Daoy (cell line): Measurements from ENCODE around the gene PTK7. TPM values are rescaled to one million over a fixed set of nuclear protein-coding genes. Genes with fewer than 3 reads are reported as not detected.
A peak's percentile ranks its signal among the peaks of the same experiment; 100 is the strongest.
"Not testable (repeated sequence)": the region's sequence is repeated elsewhere in the genome, so short reads cannot be mapped to it uniquely, and the experiment has no call there.

Source experiments
- DNase-seq: peaks from one replicate; pipeline ENCODE4 v3.0.0-alpha.2; 2015; ENCODE audit warnings: low read depth
- total RNA-seq: library from RNA; depleted of rRNA; stranded (reverse); fragments of >200 nt; shearing (Covaris generic); gene quantifications from 2 replicates; pipeline ENCODE4 v1.2.3, GENCODE V29; 2014; rRNA removed

The PTK7 gene
- 59.8 and 61.8 TPM in 2 replicates for total RNA-seq

DNA sequence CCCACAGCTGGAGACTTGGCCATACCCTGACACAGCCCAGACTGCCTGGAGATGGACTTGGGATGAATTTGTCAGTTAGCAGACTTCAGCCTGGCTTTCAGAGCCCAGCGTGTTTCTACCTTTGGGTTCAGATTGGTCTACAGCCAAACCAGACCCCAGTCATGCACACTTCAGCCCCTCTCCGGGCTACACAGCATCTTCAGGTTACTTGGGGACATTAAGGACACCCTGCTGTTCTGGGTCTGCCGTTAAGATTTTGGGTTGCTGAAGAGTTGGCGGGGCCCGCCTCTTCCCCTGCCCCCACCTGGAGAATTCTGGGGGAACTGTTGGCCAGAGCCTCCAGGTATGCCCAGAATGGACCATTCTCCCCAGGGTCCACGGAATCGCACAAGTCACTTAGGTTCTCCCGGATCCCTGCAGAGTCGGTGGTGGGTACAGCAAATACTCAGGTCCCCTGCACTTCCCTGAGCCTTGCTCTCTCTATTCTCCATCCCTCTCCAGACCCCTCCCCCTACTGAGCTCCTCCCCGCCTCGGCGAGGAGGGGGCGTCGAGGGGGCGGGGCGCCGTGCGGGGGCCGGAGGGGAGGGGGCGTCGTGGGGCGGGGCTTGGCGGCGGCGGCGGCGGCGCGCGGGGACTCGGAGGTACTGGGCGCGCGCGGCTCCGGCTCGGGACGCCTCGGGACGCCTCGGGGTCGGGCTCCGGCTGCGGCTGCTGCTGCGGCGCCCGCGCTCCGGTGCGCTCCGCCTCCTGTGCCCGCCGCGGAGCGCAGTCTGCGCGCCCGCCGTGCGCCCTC is at the start of gene PTK7:
TSS of gene PTK7 (plus strand) at position 645 of the 794 bp plus-strand sequence. CDS start 175 bp downstream, outside the sequence.
- peak; percentile 76 for DNase-seq

DNA sequence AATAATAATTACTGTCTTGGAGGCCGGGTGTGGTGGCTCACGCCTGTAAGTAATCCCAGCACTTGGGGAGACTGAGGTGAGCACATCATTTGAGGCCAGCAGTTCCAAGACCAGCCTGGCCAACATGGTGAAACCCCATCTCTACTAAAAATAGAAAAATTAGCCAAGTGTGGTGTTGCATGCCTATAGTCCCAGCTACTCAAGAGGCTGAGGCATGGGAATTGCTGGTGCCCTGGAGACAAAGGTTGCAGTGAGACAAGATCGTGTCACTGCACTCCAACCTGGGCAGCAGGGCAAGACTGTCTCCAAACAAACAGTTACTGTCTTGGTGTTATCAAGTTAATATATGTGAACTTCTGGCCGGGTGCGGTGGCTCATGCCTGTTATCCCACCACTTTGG is 49.7 kb upstream of the PTK7 start:
- DNase-seq = no peak

DNA sequence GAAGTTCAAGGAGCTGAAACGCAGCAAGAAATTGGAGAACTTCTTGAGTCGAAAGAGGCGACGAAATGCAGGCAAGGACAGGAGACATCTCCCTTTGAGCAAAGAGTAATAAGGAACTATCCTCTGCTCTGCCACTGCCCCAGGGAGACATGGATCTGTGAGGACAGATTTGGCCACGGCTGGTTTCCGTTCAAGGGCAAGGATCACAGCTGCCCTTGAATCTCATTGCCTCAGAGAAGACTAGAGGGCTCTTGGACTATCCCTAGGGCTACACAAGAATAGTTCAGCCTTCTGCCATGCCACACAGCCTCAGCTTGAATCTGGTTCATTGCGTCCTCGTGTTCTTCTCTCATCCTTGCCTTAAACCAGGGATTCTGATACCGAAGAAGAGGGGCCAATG is 47.0 kb upstream of the PTK7 start:
- DNase-seq = no peak

DNA sequence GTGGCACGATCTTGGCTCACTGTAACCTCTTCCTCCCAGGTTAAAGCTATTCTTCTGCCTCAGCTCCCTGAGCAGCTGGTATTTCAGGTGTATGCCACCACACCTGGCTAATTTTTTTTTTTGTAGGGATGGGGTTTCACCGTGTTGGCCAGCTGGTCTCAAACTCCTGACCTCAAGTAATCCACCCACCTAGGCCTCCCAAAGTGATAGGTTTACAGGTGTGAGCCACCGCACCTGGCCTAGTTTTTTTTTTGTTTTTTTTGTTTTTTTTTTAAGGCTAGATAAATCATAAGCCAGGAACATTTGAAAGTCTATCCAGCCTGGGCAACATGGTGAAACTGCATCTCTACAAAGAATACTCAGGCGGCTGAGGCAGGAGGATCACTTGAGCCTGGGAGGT is 43.8 kb upstream of the PTK7 start:
- no peak for DNase-seq

DNA sequence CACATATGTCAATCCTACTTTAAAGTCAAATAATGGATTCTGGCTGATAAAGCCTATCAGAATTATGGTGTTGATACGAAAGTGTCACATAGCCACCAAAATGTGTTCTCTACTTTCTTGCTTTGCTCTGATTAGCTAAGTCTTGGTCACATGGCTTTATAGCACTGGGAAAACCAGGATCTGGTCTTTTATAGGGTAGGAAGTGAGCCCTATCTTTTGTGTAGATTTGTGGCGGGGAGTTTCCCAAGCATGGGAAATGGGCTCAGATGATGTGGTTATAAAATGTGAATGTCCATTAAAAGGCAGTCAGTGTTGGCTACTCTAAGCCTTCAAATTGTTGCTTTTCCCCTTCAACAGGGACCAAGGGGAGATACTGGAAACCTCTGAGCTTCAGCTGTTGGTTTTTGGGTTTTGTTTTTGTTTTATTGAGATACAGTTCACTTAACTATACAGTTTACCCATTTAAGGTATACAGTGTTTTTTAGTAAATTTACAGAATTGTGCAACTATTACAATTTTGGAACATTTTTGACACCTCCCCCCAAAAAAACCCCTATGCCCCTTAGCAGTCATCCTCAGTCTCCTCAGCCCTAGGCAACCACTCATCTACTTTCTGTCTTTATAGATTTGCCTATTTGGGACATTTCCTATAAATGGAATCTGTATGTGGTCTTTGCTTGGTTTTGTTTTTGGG is 42.5 kb upstream of the PTK7 start:
- no peak for DNase-seq

DNA sequence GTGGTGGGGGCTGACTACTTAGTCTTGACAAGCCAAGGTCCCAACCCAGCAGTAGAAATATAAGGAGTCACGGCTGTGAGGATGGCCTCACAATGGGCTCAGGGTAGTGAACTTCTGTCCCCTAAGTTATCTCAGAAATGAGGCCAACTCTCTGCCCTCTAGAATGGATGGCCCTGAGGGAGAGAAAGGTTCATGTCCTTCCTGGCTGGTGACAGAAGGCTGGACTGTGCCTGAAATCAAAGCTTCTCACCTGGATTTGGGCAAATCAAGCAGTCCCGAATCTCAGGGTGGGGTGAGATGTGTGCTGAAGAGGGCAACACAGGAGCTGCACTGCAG is 42.0 kb upstream of the PTK7 start:
- no peak for DNase-seq

DNA sequence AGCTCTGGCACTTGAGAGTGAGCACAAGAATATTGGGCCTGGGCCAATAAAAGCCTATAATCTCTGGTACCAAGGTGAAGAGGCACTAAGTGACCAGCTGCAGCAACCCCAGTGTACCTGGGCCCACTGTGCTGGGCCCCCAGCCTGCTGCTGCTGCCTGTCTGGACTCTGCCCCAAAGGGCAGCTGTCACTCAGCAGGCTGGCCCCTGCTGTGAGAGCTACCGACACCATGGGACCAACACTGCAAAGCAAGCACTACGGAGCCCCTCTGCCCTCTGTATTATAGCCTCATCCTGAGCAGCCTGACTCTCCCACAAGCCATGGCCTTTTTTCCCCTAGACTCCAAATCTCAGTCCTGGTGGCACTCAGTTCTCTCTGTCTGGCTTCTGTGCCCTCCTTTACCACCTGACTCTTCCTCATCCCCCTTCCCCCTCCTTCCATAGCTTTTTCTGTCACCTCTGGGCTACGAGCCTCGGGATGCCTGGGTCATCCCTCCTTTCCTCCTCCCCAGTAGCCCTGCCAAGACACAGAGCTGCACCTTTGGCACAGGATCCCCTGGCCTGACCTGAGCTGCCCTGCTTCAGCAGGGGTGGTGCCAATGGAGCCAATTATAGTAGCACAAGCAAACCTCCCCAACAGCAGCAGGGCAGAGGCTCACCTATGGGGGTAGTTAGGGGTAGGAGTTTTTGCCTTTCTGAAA is 40.5 kb upstream of the PTK7 start:
- DNase-seq = no peak

DNA sequence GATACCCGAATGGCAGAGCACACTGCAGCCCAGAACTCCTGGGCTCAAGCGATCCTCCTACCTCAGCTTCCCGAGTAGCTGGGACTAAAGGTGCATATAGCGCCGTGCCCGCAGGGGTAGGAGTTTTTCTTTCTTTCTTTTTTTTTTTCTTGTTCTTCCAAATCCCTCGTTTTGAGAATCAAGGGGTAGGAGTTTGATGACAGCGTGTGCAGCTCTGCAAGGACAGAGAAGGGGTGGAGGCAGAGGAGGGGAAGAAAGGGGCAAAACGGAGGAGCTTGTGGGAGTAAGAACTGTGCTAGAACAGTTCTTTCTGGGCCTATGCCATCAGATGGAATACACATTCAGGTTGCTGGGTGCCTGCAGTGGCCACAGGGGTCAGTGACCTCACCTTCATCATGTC is 39.4 kb upstream of the PTK7 start:
- DNase-seq = no peak

DNA sequence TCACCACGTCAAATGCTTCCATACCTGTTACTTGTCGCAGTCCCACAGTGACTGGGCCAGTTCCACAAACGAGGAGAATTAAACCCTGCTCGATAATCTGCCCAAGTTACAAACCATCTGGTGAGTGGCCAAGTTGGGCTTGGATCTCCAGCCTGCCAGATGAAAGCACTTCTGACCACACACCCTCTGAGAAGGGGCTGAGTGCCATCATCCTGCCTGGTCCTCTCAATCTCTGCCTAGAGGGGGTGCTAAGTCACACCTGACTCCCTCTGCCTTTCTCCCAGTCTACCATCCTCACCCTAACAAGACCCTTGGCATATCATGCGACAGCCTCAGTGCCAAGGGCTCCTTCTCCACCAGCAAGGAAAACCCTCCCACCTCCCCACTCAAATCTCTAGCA is 38.9 kb upstream of the PTK7 start:
- DNase-seq = no peak

DNA sequence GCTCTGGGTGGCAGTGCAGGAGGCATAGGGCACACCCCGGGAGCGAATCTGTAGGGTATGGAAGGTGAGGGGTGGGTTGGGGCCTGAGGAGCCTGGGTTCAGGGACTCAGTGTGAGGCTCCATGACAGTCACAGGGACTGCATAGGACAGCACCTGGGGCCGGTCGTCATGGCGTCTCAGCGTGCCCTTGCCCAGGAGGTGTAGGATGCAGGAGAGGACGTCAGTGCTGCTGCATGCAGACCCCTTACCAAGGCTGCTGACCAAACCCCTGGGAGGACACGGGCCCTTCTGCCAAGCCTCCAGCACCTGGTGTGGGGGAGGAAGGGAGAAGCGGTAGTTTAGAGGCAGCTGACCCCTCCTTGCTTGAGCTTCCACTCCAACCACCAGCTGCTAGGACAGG is 38.4 kb upstream of the PTK7 start:
- no peak for DNase-seq

DNA sequence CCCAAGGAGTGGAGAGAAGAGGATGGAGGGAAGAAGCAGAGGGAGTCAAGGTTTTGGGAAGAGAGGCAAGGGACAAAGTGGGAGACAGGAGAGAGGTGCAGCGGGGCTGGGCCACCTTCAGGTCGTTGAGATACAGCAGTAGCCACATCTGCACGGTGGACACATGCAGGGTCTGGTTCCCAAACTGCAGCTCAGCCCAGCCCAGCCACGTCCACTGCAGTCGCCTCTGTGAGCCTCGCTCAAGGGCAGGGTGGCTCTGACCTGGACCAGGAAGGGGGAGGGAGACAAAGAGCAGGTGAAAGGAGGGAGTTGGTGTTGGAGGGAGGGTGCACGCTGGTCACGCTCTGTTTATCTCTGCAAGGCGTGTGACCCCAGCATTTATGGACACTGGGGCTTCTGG is 37.4 kb upstream of the PTK7 start:
- DNase-seq = no peak

DNA sequence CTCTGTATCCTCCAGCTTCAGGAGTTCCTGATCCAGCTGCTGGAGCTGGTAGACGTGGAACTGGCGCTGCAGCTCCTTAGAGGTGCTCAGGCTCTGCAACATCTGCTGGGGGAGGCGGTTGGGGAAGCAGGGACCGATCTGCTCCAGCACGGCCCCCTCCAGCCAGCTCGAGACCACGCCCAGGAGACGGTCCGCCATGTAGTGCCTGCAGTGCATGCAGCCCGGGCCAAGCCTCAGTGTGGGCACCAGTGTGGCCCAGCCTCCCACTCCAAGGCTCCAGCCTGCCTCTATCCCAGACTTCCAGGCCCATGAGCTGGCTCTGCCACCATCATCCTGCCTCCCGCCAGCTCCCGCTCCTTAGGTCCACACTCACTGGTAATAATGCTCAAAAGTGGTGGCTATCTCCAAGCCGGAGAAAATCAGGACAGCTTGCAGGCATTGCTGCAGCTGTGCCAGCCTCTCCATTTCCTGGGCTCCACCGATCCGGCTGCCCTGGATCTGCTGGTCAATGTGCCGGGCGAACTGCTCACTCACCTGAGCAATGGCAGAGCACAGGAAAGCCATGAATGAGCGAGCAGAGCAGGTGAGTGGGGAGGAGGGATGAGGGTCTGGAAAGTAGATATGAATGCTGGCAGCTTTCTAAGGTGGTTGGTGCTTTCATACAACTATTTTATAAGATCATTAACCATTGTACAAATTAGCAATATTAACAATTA is 35.4 kb upstream of the PTK7 start:
- no peak for DNase-seq

DNA sequence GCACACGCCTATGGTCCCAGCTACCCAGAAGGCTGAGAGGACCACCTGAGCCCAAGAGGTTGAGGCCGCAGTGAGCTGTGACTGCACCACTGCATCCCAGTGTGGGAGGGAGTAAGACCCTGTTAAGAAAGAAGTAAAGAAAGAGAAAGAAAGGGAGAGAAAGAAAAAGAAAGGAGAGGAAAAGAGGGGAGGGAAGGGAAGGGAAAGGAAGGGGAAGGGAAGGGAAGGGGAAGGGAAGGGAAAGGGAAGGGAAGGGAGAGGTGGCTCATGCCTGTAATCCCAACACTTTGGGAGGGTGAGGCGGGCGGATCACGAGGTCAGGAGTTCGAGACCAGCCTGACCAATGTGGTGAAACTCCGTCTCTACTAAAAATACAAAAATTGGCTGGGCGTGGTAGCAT is 34.6 kb upstream of the PTK7 start:
- not testable (repeated sequence) for DNase-seq

DNA sequence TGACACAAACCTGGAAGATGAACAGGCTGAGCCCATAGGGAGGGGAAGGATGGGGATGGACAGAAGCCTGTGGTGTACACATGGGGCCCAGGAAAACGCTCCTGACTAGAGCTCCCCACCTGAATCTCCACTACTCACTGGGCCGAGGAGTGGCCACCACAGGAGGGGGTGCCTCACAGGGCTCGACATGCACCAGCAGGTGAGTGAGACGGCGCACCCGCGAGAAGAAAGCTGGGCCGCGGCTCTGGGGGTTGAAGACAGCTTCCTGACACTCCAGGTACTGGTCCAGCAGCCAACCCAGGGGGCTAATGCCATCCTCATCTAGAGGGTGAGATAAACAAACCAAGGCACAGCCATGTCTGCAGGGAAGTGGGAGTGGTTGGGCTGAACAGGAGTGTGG is 32.8 kb upstream of the PTK7 start:
- DNase-seq = no peak

DNA sequence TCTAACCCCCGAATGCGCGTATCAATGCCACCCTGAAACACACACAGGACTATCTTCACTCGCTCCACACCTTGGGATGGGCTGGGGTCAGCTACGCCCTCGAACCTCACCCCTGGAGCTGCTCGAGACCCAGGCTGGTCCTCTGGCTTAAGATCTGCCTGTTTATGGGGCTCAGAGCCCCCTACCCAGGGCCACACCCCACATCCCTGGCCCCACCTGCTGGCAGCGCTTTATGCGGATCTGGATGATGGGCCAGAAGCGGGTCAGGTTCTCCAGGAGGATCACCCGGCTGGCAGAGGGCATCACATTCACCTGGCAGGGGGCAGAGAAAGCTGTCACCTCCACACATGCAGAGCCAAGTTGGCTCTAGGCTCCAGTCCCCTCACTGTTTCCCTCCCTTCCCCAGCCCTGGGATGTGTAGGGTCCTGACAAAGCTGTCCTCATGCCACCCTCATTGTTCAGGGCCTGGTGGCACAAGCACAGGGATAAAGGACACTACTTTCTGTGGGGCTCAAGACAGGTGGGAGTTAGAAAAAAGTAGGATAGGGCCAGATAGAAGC is 30.7 kb upstream of the PTK7 start:
- DNase-seq = no peak

DNA sequence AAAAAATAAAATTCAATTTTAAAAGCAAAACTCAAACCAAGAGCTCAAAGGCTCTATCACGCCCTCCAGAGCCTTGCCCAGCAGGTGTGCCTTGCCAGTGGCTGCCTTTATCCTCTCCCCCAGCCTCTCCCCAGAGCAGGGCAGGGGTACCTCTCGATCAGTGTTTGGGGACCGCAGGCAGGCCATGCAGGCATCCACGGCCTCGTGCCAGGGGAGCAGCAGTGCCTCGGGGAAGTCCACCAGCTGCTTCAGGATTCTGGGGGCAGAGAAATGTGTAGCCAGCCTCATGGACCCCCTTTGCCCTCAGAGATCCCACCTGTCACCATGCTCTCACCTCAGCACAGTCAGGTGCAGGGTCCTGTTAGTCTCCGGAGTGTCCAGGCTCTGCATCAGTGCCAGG is 28.1 kb upstream of the PTK7 start:
- DNase-seq = no peak

DNA sequence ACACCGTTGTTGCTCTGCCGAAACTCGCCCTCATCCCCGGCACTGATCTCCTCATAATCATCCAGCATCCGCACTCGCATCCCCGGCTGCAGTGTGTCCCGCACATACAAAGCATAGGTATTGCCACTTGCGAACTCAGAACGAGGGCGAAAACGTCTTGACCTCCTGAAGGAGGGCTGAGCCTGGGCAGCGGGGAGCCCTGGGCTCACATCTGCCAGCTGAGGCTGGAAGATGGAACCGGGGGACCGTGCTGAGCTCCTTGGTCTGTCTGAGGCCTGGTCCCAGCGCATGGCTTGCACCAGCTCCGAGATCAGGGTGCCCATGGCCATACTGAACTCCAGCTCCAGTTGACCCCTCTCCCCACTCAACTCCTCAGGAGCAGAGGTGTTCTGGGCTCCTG is 25.1 kb upstream of the PTK7 start:
- DNase-seq = no peak

DNA sequence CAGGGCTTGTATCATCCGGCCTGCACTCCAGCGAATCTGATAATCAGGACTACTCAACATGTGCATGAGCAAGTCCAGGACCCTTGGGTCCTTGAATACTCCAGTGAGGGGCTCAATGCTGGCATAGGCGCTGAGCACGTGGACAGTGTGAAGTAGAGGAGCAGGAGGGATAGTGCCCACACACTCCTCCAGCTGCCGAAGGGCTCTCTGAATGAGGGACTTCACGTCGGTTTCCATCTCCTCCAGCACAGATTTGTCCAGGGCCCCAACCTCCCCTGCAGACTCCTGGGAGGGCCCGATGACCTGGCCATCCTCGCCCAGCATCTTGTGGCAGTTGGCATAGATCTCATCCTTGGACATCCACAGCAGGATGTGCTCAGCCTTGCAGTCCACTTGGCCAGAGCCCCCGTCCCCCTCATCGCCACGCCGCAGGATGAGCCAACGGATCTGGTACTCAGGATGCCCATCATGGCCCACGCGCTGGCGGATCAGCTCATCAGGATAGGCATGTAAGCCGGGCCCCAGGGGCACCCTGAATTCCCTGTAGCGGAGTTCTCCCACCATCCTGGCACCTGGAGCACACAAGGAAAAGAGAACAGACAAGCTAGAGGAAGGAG is 23.8 kb upstream of the PTK7 start:
- no peak for DNase-seq

DNA sequence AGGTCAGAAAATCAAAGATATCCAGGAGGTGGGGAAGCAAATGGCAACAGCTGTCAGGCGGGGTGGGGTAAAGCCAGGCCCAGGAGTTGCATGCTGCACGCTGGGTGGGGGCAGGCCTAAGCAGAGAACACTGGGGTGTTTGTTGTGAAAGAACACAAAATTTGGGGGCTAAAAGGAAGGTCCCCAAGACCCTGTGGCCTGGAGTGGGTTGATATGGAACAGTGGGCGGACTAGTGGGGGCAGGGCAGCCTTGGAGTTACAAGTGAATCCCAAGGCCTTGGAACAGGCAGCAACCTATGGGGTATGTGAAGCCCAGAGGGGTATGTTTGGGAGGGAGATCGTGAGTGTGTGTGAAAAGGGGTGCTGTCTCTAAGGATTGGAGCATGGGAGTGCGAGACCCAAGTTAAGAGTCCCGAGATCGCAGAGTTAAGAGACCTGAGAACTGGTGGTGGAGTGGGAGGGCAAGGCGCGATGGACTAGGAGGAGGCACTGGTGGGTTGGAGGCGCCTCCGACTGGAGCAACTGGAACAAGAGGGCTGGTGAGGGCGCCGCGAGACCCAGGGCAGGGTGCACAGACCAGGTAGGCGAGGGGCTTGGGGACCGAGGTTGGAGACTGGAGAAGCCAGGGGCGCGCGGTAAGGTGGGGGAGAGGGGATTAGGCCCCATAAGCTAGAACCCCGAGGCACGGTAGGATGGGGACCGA is 23.1 kb upstream of the PTK7 start:
- peak; percentile 41 for DNase-seq

DNA sequence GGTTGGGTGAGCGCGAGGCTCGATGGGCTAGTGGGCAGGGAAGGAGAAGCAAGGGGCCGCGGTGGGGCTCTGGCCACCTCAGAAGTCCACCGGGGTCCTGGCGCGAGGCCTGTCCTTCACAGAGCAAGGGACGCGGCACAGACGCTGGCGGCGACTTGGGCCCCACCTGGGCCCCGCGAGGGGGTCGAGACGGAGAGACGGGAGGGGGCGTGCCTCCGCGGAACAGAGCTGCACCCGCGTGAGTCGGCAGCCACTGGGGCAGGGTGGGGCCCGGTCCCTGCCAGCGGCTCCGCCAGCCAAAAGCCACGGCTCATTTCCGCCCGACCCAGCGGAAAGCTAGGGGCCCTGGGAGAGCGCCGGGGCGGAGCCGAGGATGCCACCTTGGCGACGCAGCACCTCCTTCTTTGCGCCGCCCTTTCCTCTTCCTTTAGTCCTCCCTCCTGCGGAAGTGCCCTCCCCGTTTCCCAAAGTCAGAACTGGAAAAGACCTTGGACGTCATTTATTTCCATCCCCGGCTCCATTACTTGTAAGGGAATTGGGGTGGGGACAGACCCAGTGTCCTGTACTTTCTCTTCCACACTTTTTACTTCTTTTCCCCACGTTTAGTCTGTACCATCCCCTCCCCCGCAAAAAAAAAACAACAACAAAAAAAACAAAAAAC is 22.4 kb upstream of the PTK7 start, which contains the start of gene CUL7:
TSS of gene CUL7 (minus strand) at position 307 of the 661 bp plus-strand sequence. CDS start 1,063 bp downstream, outside the sequence.
- DNase-seq = peak; percentile 99
